IPS-NIHi7 (cell line): ENCODE measurements around the gene FARS2.
"Not testable (repeated sequence)": the region's sequence is repeated elsewhere in the genome, so short reads cannot be mapped to it uniquely, and the experiment has no call there.

Source experiments
- DNase-seq: peaks from one replicate; pipeline ENCODE4 v3.0.0; 2012; ENCODE audit warnings: mixed read lengths; ENCODE audit errors: extremely low spot score

FARS2 gene

DNA sequence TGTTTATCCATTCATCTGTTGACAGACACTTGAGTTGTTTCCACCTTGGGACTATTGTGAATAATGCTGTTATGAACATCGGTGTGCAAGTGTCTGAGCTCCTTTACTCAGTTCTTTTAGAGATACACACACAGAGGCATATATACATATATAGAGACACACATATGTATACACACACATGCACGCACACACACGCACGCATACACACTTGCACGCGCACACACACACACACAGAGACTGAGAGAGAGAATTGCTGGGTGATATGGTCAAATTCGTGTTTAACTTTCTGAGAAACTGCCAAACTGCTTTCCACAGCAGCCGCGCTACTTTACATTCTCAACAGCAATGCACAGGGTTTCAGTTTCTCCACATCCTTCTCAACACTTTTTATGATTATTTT is 273.3 kb downstream of the FARS2 start:
- DNase-seq = no peak

DNA sequence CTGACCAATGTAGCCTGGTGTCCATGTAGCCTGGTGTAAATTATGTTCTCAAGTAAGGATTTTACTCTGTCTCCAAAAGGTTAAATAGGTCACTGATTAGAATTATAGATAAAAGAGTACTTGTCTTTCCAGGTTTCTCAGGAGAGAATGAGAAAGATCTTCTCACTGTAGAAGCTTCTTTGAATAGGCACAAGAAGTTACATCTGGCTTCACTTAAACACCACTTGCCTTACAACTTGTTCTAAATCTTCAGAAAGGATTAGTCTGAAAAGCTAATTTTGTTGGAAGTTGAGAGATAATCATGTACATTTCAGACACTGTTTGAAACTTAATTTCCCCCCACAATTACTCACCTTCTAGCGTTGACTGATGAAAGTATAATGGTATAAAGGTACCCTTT is 275.3 kb downstream of the FARS2 start:
- DNase-seq = no peak

DNA sequence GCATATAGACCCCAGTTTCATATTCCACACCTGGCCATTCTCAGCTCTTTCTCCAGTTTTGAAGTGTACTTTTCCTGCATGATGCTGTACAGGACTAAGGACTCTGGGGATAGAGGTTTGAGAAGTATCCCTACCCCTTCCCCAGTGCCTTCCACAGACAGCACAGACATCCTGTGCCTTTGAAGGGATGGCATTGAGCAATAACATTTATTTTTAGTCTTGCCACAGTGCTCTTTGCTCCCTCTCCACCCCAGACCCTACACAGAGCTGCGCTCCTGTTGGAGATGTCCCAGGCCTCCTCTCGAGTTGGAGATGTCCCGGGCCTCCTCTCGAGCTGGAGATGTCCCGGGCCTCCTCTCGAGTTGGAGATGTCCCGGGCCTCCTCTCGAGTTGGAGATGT is 275.8 kb downstream of the FARS2 start:
- no peak for DNase-seq

DNA sequence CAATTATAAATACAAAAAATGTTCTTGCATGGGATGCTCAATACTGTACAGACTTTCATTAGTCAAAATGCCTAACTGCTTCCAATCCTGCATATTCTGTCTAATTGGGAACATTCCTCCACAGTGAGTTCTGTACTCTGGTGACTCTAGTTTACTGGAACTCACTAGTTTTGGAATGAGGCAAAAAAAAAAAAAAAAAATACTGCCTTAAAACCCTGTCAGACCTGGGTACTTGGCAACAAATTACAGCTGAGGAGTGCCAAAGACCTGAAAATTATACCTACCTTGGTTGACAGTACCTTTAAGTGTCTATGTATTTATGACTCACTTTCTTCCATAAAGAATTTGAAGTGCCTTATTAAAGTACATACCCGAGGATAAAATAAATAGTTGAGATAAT is 276.7 kb downstream of the FARS2 start:
- DNase-seq = no peak

DNA sequence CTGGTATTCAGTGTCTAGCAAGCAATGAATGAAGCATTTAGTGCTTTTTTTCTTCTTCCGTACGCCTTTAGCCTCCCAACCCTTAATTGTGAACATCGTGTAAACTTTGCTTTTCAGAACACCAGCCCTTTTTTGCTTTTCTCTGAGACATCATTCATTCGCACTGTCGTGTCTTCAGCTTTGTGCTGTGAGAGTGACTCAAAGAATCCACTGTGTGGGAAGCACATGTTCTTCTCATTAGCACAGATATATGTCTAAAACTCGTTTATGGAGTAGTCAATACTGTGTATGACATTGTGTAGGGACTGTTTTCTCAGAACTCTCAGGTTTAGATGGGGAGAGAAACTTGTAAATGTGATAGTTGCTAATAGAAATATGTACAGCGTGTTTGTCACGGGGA is 279.1 kb downstream of the FARS2 start:
- no peak for DNase-seq

DNA sequence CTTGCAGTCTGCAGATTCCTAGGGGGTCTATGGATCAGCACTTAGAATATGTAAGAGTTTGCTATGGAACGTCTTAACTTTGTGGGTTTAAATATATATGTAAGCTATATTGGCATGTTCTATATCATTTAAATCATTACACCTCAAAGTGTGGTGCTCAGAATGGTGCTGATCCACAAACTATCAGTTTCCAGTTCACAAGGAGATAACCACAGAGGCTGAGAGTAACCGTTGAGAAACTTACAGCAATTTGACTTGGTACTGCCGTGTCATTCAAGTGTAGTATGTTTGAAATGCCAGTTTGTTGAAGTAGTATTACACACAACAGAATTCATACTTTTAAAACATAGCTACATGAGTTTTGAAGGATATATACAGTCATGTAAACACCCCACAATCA is 279.7 kb downstream of the FARS2 start:
- DNase-seq = no peak

DNA sequence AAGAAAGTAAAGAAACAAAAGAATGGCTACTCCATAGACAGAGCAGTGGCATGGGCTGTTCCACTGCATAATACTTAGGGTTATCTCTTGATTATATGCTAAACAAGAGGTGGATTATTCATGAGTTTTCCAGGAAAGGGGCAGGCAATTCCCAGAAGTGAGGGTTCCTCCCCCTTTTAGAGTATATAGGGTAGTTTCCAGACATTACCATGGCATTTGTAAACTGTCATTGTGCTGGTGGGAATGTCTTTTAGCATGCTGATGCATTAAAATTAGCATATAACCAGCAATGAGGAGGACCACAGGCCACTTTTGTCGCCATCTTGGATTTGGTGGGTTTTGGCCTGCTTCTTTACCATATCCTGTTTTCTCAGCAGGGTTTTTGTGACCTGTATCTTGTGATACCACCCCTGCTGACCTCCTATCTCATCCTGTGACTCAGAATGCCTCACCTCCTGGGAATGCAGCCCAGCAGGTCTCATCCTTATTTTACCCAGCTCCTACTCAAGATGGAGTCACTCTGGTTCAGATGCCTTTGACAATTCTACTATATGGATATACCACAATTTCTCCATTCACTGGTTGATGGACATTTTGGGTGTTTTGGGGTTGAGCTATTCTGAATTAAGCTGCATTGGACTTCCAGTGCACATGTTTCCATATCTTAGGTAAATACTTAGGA is 280.6 kb downstream of the FARS2 start:
- no peak for DNase-seq

DNA sequence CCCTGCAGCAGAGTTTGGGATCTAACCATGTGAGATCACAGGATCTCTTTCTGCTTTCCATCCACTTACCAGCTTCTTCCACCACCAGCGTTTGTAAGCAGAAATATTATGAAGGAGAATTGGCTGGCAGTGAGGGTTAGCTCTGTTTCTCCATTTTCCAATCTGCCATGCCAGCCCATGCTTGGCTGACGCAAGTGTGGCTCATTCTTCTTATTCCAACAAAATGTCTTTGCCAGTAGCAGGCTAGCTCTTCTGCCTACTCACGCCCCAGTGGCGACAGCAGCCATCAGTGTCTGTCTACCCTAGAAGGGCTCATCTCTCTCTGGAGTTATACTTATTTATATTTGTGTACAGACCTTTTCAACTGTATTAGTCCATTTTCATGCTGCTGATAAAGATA is 286.2 kb downstream of the FARS2 start:
- no peak for DNase-seq

DNA sequence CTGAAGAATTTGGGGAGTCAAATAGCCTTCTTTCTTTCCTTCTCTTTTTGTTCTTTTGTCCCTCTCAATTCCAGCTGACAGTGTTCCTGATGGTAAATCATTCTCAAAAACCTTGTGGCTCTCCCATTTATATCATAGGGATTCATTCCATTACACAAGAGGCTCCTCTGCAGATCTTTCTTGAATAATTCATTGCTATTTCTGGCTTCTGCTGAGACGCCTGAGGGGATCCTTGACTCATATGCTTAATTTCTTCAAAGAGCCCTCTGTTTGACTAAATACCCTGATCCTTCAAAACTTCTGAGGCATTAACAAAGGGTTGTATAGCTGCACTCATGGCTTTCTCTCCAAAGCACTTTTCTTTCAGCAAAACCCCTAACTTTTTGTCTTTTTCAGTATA is 289.3 kb downstream of the FARS2 start:
- DNase-seq = no peak

DNA sequence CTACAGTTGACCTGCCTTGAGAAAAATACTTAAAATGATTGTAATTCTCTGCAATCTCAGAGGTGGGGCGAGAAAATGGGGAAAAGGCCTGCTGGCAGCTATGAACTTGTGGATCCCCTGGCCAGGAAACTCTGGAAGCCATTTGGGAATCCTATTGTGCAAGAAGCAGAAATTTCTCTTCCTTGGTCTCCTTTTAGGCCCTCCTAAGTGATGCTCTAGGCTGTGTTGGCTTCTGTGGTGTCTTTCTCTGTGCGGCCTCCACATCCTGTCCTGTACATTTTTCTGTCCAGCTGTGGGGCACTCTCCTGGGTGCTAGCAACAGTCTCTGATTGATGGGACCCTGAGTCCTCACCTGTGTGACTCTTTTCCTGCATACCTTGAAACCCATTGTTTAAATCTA is 290.9 kb downstream of the FARS2 start:
- no peak for DNase-seq

DNA sequence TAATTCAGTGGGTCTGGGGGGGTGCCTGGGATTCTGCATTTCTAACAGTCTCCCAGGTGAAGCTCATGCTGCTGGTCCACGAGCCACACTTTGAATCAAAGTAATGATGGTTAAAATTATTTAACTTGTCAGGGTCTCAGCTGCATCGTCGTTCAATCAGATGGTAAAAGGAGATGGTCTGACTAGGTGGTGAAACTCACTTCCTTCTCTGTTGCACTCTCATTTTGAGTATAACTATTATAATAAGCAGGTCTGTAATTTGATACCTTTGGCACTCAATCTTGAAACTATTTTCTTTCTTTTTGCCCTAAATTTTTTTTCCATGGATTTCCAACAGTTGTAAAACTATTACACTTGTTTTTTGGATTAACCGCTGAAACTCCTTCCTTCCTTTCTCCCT is 292.5 kb downstream of the FARS2 start:
- DNase-seq = no peak

DNA sequence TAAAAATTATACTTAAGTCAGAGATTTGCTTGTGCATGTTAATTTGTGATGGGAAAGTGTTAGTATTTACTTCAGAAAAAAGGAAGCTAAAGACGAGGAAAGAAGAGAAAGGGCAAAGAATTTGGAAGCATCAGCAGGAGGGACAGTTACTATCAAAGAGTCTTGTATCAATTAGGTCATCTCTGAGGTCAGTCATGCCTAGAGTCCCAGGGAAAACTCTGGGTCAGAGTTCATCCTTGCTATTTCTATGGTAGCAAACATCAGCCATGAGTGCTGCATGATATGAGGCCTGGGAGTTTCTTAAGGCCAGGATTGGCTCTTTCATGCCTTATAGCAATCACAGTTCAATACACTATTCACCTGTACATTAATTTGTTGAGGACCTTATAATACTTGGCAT is 292.9 kb downstream of the FARS2 start:
- no peak for DNase-seq

DNA sequence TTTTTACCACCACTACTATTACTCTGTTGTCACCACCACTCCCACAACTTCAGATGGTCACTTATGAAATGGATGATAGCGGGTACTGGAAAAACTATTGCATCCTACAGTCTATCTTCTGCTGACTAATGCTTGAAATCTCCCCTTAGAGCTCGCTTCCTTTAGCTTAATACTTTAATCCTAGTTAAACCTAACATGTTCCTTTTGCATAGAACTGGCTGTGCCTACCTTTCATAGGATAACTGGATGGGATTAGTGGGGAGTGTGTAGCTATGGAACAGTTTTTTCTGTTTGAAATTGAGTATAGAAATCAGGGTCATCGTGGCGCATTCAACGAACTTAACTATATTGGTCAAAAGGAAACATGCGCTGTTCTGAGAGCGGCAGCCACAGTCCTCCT is 294.7 kb downstream of the FARS2 start:
- DNase-seq = no peak

DNA sequence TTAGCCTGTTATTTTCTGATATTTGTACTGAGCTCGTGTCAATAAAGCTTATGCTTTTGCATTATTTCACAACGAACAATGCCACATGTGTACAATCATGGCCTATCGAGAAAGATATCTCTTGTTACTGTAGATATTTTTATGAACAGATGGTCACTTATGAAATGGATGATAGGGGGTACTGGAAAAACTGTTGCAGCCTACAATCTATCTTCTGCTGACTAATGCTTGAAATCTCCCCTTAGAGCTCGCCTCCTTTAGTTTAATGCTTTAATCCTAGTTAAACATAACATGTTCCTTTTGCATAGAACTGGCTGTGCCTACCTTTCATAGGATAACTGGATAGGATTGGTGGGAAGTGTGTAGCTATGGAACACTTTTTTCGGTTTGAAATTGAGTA is 296.2 kb downstream of the FARS2 start:
- no peak for DNase-seq

DNA sequence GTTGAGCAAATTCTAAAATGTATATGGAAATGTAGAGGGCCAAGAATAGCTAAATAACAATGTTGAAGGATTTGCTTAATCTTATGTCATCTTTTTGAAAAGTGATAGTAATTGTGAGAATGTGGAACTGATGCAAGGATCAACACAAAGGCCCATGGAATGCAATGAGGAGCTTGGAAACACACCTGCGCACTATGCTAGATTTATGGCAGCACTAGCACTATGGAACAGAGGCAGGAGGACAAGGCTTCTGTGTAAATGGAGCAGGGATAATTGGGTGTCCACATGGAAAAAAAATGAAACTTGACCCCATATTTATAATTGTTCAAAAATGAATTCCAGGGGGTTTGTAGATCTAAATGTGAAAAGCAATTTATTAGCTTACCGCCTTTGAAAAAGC is 298.3 kb downstream of the FARS2 start:
- DNase-seq = no peak

DNA sequence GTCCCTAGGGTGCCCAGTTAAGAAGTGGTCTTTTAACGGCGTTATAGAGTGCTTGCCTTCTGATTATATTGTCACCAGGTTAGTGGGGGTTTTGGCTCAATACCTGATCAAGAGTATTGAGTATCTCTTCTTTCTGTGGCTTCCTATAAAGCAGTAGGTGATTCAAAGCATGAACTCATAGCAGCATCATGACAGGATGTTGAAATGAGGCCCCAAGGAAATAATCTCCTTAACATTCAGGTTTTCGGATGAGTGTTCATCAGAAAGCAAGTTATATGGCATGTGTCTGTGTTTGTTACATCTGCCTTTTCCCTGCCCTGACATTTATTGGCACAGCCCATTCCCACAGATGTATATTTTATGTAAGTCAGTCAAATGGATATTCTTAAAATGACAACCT is 301.0 kb downstream of the FARS2 start:
- DNase-seq = no peak

DNA sequence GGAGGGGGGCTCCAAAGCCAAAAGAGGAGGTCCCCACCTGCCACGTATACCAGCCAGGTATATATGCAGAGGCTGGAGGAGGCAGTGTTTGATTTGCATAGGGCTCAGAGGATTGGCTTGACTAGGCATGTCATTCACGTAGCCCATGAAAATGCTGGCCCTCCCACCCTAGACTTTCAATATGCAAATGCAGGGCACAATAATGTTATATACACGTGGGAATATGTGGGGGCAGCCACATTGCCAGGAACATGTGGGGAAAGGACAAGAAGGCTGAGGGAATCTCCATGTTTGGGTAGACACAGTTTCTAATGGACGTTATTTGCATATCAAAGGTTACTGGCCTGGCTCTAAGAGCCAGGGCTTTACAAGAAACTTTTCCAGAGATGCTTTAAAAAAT is 301.8 kb downstream of the FARS2 start:
- DNase-seq = no peak

DNA sequence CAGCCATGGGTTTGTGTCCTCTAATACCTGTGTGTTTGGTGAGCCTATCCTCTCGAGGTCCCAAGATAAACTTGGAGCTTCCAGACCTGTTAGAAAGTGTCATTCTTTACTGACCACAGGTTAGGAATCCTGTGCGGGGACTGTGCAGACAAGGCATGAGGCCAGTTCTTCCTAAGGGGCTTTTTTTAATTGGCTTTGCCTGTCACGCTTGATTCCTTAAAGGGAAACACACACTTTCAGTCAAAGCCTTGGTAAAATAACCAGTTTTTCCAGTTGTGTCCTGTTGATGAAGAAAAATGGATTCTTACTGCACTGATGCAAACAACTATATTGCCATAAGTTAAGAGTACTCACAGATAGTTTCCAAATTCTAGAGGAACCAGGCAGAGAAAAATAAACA is 303.4 kb downstream of the FARS2 start:
- DNase-seq = not testable (repeated sequence)

DNA sequence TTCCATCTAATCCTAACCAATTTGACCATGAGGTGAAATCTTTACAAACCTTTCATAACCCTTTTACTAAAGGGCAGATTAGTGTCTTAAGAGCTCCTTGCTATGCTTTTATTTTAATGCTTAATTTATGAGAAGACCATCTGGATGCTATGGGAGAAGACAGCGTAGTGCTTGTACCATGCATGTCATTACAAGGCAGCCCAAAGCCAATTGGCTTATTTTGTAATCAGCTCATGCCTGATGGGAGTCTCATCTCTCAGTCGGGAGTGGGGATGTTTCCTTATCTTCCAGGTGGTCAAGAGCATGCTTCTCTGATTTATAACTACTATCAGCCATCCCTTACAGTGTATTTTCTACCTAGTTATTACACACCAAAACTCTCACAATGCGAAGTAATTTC is 304.7 kb downstream of the FARS2 start:
- no peak for DNase-seq

DNA sequence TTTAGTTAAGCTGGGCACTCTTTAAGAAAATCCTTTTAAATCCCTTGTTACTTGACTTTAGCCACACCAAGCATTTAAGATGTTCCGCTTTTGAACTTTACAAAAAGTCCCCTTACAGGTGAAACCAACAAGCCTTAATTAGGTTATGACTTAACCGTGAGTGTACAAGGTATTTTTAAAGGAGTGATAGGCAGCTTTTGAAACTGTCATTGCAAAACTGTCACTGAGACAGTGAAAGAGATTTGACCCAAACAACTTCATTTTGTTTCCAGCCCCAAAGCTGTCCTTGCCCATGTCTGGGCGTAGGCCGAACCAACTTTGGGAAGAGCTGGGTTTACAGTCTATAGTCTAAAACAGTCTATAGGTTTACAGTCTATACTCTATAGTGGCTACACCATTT is 305.4 kb downstream of the FARS2 start:
- no peak for DNase-seq

DNA sequence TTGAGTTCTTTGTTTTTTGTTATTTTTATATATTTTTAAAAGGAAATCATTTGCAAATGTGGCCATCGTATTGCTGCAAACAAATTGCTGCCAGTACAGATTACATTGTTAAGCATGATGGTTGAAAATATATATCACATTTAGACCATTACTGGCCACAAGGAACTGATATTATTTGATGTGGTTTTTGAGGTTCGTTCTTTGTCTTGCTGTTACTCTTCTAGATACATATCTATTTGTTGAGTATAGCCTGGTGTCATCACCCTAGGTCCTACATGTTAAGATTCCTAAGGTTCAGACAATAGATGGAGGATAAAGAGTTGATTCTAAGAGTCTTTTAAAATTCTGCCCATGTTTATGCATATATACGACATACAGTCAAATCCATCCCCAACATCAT is 306.0 kb downstream of the FARS2 start:
- DNase-seq = no peak

DNA sequence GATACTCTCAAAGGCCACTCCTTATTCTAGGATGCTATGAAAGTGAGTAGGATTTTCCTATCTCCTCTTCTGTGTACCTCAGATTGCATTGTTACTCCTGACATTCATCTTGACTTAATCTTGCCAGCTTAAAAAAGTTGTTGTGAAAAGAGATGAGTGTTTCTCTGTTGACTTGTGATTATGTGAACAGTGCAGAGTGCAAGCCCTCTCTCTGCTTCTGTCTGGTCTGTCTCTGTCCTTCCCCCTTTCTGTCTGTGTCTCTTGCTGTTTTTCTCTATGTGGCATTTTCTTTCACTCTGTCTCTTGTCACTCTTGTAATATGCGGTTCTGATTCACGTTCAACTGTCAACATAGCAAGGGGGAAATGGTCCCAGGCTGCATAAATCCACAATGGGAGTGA is 306.6 kb downstream of the FARS2 start:
- DNase-seq = no peak

DNA sequence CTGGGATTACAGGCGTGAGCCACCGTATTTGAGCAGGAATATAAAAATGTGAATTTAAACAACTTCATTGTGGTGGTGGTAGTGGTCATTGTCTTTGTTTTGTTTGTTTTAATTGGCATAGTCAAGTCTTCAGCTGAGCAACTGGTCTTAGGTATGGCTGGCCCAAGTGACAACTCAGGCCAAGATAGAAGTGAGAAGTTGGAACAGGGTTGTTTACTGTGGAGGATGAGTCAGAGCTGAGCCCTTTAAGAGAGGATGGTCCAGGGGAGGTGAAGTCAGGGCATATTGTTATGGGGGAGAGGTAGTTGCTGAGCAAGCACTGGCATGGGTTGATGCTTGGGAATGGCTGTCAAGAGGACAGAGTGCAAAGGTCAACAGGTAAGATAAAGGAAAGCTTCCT is 308.2 kb downstream of the FARS2 start:
- no peak for DNase-seq

DNA sequence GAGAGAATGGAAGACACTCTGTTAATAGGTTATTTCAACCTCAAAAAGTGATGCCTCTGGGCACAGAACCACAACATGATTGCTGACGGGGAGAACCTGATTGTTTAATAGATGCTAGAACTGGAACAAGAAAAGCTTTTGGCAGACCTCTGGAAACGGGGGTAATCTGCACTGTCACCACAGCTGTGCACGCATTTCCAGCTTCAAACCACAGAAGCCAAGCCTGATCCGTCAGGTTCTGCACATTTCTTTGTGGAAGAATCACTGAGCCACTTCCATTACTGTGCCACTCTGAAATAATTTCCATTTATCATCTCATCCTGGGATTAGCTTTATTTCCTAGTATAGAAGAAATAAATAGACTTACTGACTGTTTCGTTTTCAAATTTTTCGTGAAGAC is 309.3 kb downstream of the FARS2 start:
- DNase-seq = no peak
